Measurements from ENCODE around the gene TIPRL. TPM values are rescaled to one million over a fixed set of nuclear protein-coding genes. Genes with fewer than 3 reads are reported as not detected.

Gene TIPRL
- total and polyA plus RNA-seq, 8 donors: 6.8 to 17.3 (median 13.4) TPM

- ATAC-seq (no peak), DNase-seq (no peak), FAIRE-seq (no peak)
- Histone ChIP-seq H3K27ac (no peak overlapping the region), H3K9me3 (no peaks in the 10 kb centered on the region), H3K36me3 (no peaks in the 10 kb centered on the region), H3K4me1 (peaks cover 0 to 9% (median 0%) of the 10 kb centered on the region in 3 donors), H3K27me3 (no peaks in the 10 kb centered on the region), H3K4me3 (no peak overlapping the region)
- 88 to 91% methylated on average over 5 of the region's 5 CpGs for WGBS, 2 donors
- intact Hi-C loops (cut with DNase I): no loop called here
- no peak for TF ChIP-seq CTCF (IDR thresholded peaks at IDR 0.05)
Observed at GRCh38 chr1:168138134-168138533, 40.6 kb upstream of the TIPRL start.

- DNase-seq: no peak
- intact Hi-C loops (cut with DNase I): no loop called here
- H3K4me3 ChIP-seq: no peak overlapping the region
- H3K27ac ChIP-seq: no peak overlapping the region
- H3K27me3 ChIP-seq: no peaks in the 10 kb centered on the region
- H3K4me1 ChIP-seq: peaks cover 0 to 9% (median 0%) of the 10 kb centered on the region in 3 donors
- FAIRE-seq: no peak
- no peak for ATAC-seq
- H3K36me3 ChIP-seq: no peaks in the 10 kb centered on the region
- no peak for TF ChIP-seq CTCF (IDR thresholded peaks at IDR 0.05)
- H3K9me3 ChIP-seq: no peaks in the 10 kb centered on the region
Observed at GRCh38 chr1:168139070-168139469, 39.7 kb upstream of the TIPRL start.

- ATAC-seq: no peak
Observed at GRCh38 chr1:168141871-168142385, 36.8 kb upstream of the TIPRL start.

GRCh38 chr1:168145184-168146159, 33.3 kb upstream of the TIPRL start:
- H3K27ac ChIP-seq: no peak overlapping the region
- H3K36me3 ChIP-seq: no peaks in the 10 kb centered on the region
- H3K4me1 ChIP-seq: no peaks in the 10 kb centered on the region
- no peaks in the 10 kb centered on the region for H3K9me3 ChIP-seq
- H3K4me3 ChIP-seq: no peak overlapping the region
- FAIRE-seq (peak; percentile 17), DNase-seq (peak; percentile 76 to 100 (median 89)), ATAC-seq (peak; percentile 98 to 100 (median 100))
- no peaks in the 10 kb centered on the region for H3K27me3 ChIP-seq
- intact Hi-C loops (cut with DNase I): loop anchor here in 1 of 3 donors (5.0 kb wide), 1 partner anchor 318 kb away; no protein-coding TSS in a partner anchor
- 24 to 25% methylated on average over 14 of the region's 15 CpGs for WGBS, 2 donors
- TF ChIP-seq CTCF (IDR thresholded peaks at IDR 0.05): peak; percentile 88 to 96 (median 95)

More at GRCh38 chr1:168141871-168142385, 36.8 kb upstream of the TIPRL start:
- FAIRE-seq (no peak), DNase-seq (no peak)
- 93 to 94% methylated on average over 3 of the region's 3 CpGs for WGBS, 2 donors
- no peaks in the 10 kb centered on the region for H3K36me3 ChIP-seq
- TF ChIP-seq CTCF (IDR thresholded peaks at IDR 0.05): no peak
- no peaks in the 10 kb centered on the region for H3K27me3 ChIP-seq
- no peaks in the 10 kb centered on the region for H3K9me3 ChIP-seq
- no peak overlapping the region for H3K4me3 ChIP-seq
- H3K27ac ChIP-seq: no peak overlapping the region
- no peaks in the 10 kb centered on the region for H3K4me1 ChIP-seq
- intact Hi-C loops (cut with DNase I): no loop called here
